ENCODE data around the gene DRICH1.
"Not testable (repeated sequence)": the region's sequence is repeated elsewhere in the genome, so short reads cannot be mapped to it uniquely, and the experiment has no call there.

- not testable (repeated sequence) for TF ChIP-seq FOSL2 (IDR thresholded peaks at IDR 0.05); FOSL2 (CRISPR knock-in tag; IDR thresholded peaks at IDR 0.05); CTCF (IDR thresholded peaks at IDR 0.05); MYC (IDR thresholded peaks at IDR 0.05; ENCODE audit: borderline replicate concordance, low read length); MAZ (IDR thresholded peaks at IDR 0.05; ENCODE audit: borderline replicate concordance, low read depth, low read length); POLR2A (IDR thresholded peaks at IDR 0.05; ENCODE audit: low read length)
- TF ChIP-seq, protein P1, sequence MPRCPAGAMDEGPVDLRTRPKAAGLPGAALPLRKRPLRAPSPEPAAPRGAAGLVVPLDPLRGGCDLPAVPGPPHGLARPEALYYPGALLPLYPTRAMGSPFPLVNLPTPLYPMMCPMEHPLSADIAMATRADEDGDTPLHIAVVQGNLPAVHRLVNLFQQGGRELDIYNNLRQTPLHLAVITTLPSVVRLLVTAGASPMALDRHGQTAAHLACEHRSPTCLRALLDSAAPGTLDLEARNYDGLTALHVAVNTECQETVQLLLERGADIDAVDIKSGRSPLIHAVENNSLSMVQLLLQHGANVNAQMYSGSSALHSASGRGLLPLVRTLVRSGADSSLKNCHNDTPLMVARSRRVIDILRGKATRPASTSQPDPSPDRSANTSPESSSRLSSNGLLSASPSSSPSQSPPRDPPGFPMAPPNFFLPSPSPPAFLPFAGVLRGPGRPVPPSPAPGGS (IDR thresholded peaks at IDR 0.05): not testable (repeated sequence)
Observed at GRCh38 chr22:23628056-23628743, 3.9 kb downstream of the DRICH1 start.
